ENCODE measurements around the gene NSL1.
"Not testable (repeated sequence)": the region's sequence is repeated elsewhere in the genome, so short reads cannot be mapped to it uniquely, and the experiment has no call there.

NSL1 gene, protein sequence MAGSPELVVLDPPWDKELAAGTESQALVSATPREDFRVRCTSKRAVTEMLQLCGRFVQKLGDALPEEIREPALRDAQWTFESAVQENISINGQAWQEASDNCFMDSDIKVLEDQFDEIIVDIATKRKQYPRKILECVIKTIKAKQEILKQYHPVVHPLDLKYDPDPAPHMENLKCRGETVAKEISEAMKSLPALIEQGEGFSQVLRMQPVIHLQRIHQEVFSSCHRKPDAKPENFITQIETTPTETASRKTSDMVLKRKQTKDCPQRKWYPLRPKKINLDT

GRCh38 chr1:212791676-212792395 lies at the start of gene NSL1, which contains the start of gene TATDN3:
Gene NSL1, minus strand, starts transcription at chr1:212791777. Its CDS starts 14 bp downstream, at chr1:212791763.
Gene TATDN3, plus strand, starts transcription at chr1:212791894. Its CDS starts 28 bp downstream, at chr1:212791922.
- DNase-seq (ENCODE audit: low read depth) = peak; percentile 91

GRCh38 chr1:212838145-212838544 lies 46.6 kb upstream of the NSL1 start:
- no peak for DNase-seq (ENCODE audit: low read depth)

DNA sequence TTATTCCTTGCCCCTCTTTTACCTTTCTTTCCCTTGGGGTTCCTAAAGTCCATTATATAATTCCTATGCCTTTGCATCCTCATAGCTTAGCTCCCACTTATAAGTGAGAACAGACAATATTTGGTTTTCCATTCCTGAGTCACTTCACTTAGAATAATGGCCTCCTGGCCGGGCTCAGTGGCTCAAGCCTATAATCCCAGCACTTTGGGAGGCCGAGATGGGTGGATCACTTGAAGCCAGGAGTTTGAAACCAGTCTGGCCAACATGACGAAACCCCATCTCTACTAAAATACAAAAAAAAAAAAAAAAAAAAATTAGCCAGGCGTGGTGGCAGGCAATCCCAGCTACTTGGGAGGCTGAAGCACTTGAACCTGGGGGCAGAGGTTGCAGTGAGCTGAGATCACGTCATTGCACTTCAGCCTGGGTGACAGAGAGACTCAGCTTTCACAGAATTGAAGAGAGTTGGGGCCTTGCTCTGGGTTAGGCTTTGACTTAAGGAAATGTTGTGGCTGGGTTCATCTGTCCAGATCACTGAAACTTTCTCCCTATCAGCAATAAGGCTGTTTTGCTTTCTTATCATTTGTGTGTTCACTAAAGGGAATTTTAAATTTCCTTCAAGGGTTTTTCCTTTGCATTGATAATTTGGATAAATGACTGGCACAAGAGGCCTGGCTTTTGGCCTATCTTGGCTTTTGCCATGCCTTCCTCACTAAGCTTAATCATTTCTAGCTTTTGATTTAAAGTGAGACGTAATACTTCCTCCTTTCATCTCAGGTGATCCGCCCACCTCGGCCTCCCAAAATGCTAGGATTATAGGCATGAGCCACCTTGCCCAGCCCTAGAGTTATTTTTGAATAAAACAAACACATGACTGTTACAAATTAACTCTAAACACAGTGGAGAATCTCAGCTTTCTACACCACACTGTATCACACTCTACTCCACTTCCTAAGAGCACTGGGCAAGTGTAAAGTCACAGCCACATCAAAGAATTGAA lies 41.9 kb upstream of the NSL1 start:
- DNase-seq (ENCODE audit: low read depth) = not testable (repeated sequence)

GRCh38 chr1:212828395-212828794 lies 36.8 kb upstream of the NSL1 start:
- DNase-seq (ENCODE audit: low read depth) = no peak

GRCh38 chr1:212827831-212828278 lies 36.3 kb upstream of the NSL1 start:
- no peak for DNase-seq (ENCODE audit: low read depth)

GRCh38 chr1:212827171-212827776 lies 35.7 kb upstream of the NSL1 start:
- DNase-seq (ENCODE audit: low read depth) = no peak

GRCh38 chr1:212825798-212826452 lies 34.3 kb upstream of the NSL1 start:
- no peak for DNase-seq (ENCODE audit: low read depth)

DNA sequence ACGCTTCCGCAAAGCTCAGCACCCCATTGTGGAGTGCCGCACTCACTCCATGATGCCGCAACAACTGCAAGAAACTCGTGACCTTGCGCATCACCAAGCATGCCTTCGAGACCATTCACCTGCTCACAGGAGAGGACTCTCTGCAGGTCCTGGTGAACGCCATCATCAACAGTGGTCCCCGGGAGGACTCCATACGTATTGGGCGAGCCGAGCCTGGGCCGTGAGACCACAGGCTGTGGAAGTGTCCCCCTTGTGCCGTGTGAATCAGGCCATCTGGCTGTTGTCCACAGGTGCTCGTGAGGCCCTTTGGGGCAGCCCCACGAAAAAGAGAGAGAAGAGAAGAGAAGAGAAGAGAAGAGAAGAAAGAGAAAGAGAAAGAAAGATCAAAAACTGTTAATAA lies 32.6 kb upstream of the NSL1 start:
- DNase-seq (ENCODE audit: low read depth) = no peak

- no peak for DNase-seq (ENCODE audit: low read depth)
Measured at GRCh38 chr1:212822956-212823355, 31.4 kb upstream of the NSL1 start.

- no peak for DNase-seq (ENCODE audit: low read depth)
Measured at GRCh38 chr1:212820969-212821368, 29.4 kb upstream of the NSL1 start.

DNA sequence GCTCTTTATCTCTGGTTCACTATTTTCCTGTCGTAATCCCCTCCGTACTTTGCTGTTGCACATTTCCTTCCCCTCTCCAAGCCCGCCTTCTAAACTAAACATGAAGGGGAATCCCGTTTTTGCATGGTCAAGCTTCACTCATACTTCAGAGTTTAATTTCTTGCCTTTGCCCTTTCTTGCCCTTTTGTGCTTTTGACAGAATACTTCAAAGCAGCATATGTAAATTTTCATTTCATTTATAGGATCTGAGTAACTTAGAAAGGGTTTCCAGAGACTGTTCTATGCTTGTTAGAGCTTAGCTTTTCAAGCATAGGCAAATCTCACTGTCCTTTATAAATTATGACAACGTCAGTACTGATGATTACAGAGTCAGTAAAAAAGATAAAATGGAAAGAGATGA lies 28.1 kb upstream of the NSL1 start:
- DNase-seq (ENCODE audit: low read depth) = peak; percentile 87

DNA sequence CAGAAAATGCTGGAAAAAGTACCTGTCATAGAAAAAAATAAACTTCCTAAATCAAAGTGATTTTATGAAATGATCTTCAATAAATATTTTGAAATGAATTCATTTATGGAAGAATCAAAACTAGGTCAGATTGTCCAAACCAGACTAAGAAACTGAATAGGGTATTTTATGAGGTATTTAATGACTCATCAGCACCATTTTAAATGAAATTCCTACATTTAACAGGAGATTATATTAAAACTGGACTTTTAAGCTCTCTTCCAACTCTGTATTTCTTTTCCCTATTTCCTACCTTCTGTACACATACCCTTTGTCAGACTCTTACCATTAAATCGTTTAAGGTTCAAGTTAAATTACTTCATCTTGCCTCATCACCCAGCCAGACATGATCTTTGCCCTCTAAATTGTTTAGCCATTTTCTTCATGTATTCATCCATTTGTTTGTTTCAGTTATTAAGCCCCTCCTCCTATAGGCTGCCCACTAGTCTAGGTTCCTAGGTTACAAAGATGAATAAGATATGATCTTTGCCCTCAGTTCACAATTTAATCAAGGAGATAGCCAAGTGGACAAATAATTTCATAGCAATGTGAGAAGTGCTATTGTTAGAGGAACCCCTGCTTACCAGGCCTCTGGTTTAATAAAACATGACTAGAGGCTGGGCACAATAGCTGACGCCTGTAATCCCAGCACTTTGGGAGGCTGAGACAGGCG lies 25.1 kb upstream of the NSL1 start:
- DNase-seq (ENCODE audit: low read depth) = peak; percentile 32

DNA sequence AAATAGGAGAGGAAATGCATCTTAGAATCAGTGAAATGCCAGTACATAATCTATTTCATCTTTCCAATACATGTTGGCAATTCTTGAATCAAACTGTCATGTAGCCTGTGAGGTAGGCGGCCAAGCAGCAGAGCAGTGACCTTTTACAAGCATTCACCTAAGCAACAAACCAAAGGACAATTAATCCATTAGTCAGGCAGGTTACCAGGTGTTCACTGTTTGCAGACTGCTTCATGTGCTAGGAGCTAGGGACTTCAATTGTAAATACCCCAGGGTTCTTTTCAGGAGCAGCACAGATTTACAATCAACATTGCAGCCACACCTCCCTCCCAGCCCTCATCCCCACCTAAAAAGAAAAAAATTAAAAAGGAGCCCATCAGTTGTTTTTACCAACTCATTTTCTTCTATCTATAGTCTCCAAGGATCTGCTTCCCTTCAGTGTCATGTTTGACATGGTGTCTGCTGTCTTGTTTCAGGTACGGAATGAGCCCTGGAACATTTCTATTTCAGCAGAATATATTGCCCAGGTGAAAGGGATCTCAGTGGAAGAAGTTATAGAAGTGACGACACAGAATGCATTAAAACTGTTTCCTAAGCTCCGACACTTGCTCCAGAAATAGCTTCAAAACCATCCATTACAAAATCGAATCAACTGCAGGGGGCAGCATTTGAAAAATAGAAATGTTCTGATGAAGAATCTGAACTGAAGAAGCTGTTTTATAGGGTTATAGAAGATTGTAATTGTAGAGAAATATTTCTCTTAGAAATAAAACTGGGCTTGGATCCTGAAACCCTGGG lies 23.2 kb upstream of the NSL1 start:
- DNase-seq (ENCODE audit: low read depth) = no peak

GRCh38 chr1:212805767-212806166 lies 14.2 kb upstream of the NSL1 start:
- no peak for DNase-seq (ENCODE audit: low read depth)

- peak; percentile 63 for DNase-seq (ENCODE audit: low read depth)
Measured at GRCh38 chr1:212797681-212798080, 6.1 kb upstream of the NSL1 start.

DNA sequence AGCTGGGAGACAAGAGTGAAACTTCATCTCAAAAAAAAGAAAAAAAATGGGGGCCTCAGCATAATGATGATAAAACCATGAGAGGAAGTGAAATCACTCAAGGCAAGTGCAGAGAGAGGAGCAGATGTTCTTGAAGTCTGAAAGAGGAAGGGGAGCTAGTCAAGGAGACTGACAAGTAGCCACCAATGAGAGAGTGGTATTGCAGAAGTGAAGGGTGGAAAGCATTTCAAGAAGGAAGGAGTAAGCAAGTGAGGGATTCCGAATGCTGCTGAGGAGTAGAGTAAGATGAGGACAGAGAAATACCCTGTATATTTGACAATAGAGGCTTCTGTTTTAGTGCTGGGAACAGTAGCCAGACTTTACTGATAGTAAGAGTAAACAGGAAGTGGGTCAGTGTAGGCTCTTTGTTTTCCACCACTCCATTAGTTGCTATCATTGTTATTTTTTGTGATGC lies 3.0 kb upstream of the NSL1 start:
- DNase-seq (ENCODE audit: low read depth) = no peak

DNA sequence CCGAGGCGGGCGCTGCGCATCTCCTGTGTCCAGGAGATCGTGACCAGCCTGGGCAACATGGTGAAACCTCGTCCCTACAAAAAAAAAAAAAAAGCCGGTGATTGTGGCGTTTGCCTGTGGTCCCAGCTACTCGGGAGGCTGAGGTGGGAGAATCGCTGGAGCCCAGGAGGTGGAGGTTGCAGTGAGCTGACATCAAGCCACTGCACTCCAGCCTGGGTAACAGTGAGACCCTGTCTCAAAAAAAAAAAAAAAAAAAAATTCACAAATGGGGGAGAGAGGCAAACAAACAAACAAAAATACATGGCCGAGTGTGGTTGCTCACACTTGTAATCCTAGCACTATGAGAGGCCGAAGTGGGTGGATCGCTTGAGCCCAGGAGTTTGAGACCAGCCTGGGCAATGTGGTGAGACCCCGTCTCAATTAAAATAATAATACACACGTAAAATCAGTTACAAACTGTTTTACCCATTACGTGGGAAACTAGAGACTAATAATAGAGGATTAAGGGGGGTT lies 875 bp upstream of the NSL1 start:
- DNase-seq (ENCODE audit: low read depth) = no peak

DNA sequence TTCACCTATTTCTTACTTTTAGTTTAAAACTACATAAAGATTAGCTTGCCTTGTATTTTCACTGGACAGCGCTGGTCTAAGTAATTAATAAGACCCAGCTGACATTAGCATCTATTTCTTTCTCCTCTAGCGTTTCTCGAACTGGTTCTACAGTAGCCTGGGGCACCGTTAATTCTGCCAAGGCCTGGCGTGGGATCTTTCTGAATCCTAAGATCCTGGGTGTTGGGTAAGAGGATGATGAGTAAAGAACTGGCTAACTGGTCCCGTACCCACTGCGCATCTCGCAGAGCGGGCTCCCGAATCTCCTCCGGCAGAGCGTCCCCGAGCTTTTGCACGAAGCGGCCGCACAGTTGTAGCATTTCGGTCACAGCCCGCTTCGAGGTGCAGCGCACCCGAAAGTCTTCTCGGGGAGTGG lies 309 bp downstream of the NSL1 start:
- DNase-seq (ENCODE audit: low read depth) = peak; percentile 79

- DNase-seq (ENCODE audit: low read depth) = no peak
Measured at GRCh38 chr1:212785871-212786270, 5.7 kb downstream of the NSL1 start.

All from iris pigment epithelial cell (primary cell).